HG02588 (cell line): ENCODE measurements around the gene KRTAP5-9.
"Not testable (repeated sequence)": the region's sequence is repeated elsewhere in the genome, so short reads cannot be mapped to it uniquely, and the experiment has no call there.

Experiments
- ATAC-seq: cut with Tn5 transposase; IDR thresholded peaks from one replicate; pipeline ENCODE4 v1.9.1; 2021; ENCODE audit warnings: mild to moderate bottlenecking, moderate library complexity; ENCODE audit not compliant: unreplicated experiment

Gene KRTAP5-9, protein sequence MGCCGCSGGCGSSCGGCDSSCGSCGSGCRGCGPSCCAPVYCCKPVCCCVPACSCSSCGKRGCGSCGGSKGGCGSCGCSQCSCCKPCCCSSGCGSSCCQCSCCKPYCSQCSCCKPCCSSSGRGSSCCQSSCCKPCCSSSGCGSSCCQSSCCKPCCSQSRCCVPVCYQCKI

DNA sequence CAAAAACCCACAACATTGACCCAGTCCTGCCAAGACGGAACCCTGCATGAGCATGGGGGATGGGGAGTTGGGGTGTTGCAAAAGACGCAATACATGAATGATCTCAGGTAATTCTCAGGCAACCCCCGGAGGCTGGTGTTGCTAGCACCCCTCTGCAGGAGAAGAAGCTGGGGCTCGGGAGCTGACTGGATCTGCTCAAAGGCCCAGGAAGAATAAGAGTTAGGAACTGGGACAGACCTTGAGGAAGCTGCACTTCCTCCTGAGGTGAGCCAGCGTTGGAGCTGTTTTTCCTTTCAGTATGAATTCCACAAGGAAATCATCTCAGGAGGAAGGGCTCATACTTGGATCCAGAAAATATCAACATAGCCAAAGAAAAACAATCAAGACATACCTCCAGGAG lies at the start of gene KRTAP5-9:
Gene KRTAP5-9, plus strand, starts transcription at position 301 of the 400 bp plus-strand sequence. CDS start 238 bp downstream, outside the sequence.
- no peak for ATAC-seq

DNA sequence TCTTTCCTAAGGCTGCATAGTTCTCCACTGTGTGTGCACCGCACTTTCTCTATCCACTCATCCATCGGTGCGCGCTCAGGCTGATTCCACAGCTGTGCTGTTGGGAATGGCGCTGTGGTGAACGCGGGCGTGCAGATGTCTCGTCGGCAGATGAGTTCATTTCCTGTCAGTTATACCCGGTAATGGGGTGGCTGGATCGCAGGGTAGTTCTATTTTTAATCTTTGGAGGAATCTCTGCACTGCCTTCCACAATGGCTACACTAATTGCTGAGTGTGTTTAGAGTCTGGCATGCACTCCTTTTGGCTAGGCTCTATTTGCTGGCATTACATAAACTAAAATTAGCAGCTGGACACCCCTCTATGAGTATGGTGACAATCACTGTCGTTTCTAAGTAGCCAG lies 49.1 kb upstream of the KRTAP5-9 start:
- ATAC-seq, result no peak

DNA sequence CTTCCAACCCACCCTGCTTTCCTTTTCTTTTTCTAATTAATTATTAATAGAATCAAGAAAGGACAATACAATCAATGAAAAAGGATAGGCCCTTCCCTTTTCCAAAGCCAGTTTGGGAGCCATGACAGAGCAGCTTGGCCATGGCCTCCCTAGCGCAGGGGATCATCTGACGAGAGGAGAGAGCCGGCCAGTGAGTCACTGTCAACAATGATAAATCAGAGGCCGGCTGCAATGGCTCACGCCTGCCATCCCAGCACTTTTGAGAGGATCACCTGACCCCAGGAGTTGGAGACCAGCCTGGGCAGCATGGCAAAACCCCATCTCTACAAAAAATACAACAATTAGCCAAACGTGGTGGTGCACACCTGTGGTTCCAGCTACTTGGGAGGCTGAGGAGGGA lies 48.7 kb upstream of the KRTAP5-9 start:
- ATAC-seq, result no peak

DNA sequence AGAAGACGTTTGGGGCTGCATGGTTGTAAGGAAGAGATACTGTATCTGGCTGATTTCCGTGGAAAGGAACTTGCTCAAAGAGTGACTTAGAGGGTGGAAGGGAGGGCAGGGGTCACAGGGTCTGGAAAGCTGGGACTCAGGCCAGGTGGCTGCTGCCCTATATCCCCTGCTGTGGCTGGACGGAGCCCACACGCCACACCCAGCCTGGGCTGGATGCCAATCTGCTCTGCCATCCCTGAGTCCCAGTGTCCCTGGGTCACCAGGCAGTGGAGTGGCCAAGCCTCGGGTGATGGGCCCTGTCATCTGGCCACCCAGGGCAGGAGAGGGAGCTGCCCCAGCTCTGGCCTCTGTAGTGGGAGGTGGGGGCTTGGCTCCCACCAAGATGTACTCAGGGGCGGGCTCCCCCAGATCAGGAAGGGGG lies 47.6 kb upstream of the KRTAP5-9 start:
- no peak for ATAC-seq

DNA sequence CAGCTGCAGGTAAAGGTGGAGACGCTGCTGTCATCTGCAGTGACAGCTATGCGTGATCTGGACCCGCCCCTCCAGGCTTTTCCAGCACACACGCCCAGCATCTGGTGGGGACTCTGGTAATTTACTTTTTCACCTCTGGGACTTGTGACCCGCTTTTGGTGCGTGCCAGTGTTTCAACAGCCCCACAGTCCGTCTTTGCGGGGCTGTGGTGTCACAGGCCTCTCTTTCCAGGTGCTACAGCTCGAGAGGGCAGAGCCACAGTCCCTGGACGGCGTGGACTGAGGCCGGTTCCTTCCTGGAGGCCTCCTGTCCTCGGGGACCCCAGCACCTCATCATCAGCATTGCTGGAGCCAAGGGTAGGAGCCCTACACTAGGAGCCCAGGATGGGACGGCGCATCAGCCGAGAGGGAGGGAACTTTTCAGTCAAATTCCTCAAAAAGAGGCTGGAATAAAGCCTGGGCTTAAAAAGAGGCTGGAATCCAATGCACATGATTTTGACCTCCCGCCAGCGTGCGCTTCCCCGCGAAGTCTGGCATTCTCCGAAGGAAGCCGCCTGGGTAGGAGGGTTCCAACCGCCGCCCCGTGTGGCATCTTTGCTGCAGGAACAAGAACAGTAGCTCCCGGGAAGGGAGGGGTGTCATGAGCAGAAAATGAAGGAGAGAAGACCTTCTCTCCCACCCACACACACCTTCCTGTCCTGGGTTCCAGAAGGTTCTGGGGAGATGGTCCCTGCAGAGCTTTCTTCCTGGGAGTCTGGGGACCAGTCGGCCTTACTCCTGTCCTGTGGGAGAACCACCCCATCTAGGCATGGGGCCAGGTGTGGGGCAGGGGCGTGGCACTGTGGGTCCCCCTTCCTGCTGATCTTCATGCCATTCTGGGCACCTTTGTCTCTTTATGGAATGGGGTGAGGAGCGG lies 46.9 kb upstream of the KRTAP5-9 start:
- ATAC-seq, result no peak

DNA sequence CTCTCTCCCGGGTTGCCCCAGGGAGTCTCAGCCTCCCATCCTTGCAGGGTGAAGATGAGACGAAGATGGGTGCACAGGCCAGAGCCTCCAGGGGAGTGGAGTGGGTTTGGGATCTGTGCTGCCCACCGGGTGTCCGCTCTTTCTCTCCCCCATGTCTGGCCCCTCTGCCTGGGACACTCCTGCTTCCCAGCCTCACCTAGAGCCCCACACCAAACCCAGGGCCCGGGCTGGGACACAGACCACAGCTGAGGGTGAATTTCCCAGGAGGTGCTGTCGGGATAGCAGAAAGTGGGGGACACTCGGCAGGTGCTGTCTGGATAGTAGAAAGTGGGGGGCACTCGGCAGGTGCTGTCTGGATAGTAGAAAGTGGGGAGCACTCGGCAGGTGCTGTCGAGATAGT lies 46.2 kb upstream of the KRTAP5-9 start:
- ATAC-seq, result no peak

DNA sequence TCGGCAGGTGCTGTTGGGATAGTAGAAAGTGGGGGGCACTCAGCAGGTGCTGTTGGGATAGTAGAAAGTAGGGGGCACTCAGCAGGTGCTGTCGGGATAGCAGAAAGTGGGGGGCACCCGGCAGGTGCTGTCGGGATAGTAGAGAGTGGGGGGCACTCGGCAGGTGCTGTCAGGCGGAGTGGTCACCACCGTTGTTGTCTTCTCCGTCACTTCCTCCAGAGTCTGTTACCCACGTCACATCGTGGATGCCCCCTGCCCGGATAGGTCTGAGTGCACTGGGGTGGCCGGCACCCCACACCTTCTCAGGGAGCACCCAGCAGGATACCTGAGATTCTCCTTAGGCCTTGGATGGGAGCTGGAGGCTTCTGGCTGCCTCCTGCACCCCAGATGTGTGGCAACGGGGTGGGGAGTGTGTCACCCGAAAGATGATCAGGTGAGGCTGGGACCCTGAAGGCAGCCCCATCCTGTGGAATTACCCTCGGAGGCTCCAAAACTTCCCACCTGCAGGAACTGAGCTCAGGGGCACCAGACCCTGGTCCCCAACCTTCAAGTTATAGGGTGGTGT lies 45.3 kb upstream of the KRTAP5-9 start:
- no peak for ATAC-seq

DNA sequence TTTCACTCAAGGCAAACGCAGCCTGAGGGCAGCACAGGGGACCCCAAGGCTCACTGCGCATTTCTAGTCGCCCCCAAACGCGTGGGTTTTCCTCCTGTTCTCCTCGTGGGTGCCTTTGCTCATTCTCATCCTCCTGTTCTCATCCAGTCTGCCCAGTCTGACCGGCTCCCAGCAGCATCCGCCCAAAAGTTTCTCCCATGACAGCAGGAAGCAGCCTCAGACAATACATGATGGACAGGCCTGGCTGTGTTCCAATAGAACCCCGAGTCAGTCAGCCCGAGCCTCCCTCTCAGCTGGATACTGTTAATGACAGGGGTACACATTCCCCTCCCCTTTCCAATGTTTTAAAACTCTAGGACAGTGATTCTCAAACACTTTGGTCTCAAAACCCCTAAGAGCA lies 43.7 kb upstream of the KRTAP5-9 start:
- no peak for ATAC-seq

DNA sequence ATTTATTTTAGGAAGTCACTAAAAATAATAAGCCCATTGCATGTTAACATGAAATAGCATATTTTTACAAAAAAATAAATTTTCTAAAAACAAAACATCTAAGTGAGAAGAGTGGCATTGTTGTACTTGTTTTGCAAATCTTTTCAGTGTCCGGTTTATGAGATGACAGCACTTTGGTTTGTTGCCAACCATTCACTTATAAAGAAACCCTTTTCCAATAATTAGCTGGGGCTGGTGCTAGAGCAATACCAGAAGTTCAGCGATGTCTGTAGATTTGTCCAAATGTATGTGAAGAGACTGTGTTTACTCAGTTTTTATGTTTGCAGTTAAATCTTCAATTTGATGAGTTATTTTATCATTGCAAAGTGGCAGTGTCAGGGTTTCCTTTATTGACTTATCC lies 43.2 kb upstream of the KRTAP5-9 start:
- ATAC-seq, result no peak

DNA sequence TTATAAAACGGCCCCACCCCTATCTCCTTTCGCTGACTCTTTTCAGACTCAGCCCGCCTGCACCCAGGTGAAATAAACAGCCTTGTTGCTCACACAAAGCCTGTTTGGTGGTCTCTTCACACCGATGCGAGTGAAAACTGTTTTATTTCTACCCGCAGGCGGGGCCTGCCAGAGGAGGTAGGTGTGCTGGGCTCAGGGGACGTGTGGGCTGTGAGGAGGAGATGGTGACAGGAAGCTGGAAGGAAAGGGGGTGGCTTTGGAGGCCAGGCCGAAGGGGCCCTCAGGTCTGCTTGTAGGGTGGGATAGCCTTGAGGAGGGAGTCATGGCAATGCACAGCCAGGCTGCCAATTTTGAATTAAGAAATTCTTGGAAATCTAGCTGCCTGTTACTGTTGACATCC lies 42.4 kb upstream of the KRTAP5-9 start:
- ATAC-seq, result no peak

DNA sequence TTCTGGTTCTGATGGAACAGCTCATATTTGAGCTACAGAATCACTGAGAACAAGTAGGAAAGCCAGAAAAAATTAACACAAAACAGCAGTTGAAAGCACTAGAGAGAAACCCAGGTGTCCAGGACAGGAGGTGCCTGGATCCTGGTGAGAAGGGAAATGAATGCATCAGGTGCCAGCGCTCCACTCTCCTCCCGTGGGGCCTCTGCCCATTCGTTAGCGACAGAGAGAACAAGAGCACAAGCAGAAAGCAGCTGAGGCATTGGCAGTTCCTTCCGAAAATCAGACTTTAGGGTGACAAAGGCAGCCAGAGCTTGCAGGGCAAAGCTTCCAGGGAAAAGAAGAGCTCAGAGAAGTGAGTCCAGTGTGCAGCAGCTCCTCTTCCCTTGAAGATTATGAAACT lies 41.1 kb upstream of the KRTAP5-9 start:
- ATAC-seq, result no peak

DNA sequence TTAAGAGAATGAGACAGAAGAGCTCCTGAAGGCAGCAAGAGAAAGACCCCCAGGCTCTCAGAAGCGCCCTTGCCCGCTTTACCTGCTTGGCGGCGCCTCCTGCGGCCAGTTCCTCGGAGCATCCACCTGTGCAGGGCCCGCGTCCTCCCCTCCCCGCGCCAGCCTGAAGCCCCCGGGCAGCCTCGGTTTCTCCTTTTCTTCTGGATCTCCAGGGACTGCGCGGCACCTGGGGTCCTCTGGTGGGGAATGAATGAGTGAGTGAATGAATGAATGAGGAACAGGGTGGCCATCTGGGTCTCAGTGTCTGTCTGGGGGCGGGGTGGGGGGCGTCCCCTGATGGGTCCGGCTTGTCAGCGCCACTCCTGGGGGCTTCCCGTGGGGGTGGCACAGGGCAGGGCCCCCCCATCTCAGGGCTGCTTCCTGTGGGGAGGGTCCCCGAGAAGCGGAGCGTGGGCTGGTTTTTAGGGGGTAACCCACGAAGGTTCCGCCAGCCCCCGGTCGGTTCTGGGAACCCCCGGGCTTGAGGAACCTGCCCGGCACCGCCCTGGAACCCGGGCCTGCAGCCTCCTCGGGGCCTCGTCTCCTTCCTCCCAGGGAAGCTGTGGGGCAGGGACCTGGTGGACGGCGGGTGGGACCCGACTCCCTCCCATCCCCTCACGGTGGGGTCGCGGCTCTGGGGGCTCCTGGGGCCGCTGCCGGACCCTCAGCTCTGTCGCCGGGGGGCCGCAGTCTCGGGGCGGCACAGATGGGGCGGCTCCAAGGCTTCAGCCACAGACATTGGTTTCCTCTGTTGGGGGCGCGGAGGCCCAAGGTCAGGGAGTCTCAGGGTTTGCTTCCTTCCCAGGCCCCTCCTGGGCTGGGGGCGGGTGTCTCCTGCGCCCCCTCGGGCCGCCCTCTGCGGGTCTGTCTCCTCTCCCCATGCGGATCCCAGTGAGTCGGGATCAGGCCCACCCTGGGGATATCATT lies 29.4 kb upstream of the KRTAP5-9 start:
- no peak for ATAC-seq

DNA sequence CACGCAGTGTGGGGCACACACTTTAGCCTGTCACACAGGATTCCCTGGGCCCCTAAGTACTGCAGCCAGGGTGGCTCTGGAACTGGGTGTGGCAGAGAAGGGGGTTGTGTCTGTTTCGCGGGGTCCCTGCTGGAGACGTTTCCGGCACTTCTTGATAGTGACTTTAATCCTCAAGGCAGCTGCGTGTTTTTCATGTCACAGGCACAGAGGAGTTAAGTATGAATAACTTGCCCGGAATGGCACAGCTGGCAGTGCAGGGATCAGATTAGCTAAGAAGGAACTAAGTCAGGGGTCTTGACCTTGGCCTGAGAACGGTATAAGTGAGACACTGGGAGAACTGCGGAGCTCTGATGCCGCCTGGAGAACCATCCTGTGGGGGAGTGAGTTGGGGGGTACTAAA lies 28.7 kb upstream of the KRTAP5-9 start:
- no peak for ATAC-seq

DNA sequence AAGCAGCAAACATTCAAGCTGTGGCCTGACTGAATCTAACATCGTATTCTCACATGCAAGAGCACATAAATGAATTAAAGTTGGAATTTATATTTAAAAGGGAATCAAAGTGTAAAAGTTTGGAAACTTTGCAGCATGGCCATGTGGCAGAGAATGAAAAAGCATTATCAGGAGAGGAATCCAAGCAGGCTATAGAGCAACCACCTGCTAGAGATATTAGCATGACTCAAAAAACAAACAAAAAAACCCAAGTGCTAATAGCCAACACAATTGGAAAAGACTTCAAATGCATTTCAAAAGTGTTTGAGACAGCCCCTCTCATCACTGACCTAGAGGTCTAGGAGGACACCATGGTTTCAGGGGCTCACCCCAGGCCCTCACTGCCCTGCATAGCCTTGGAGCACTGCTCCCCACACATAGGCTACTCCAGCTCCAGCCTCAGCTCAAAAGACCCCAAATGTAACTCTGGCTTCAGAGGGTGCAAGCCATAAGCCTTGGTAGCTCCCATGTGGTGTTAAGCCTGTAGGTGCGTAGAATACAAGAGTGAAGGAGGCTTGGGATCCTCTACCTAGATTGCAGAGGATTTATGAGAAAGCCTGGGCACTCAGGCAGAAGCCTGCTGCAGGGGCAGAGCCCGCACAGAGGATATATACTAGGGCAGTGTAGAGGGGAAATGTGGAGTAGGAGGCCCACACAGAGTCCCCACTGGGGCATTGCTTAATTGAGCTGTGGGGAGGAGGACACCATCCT lies 22.9 kb upstream of the KRTAP5-9 start:
- ATAC-seq, result no peak

DNA sequence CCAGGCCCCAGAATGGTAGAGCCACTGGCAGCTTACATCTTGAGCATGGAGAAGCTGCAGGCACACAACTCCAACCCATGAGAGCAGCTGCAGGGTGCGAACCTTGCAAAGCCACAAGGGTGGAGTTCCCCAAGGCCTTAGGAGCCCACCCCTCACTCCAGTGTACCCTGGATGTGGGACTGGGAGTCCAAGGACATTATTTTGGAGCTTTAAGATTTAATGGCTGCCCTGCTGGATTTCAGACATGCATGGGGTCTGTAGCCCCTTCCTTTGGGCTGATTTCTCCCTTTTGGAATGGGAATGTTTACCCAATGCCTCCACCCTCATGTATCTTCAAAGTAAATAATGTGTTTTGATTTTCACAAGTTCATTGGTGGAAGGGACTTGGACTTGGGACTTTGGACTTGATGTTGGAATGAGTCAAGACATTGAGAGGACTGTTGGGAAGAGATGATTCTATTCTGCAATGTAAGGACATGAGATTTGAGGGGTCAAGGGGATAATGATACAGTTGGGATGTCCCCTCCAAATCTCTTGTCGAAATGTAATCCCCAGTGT lies 22.2 kb upstream of the KRTAP5-9 start:
- ATAC-seq, result no peak

DNA sequence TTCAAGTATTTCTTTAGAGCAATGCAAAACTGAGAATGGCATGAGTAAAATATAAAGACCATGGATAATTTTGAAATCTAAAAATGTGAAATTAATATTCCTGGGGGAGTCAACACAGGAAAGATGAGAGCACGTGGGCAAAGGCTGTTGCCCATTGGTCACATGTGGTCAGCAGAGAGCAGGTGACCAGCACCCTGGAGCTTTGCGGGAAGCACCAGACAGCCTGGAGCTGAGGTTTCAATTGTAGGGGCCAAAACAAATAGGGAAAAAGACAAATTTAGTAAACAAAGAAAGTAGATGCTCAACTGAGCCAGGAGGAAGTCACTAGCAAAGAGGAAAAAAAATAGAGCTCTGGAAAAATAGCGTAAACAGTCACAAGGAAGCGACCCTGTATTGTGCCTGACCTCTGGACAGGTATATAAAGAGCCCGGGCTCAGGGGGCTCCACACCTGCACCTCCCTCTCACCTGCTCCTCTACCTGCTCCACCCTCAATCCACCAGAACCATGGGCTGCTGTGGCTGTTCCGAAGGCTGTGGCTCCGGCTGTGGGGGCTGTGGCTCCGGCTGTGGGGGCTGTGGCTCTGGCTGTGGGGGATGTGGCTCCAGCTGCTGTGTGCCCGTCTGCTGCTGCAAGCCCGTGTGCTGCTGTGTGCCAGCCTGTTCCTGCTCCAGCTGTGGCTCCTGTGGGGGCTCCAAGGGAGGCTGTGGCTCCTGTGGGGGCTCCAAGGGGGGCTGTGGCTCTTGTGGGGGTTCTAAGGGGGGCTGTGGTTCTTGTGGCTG lies 21.2 kb upstream of the KRTAP5-9 start, which contains the start of gene KRTAP5-7:
Gene KRTAP5-7, plus strand, starts transcription at position 472 of the 780 bp plus-strand sequence. Its CDS starts 34 bp downstream, at position 506.
- not testable (repeated sequence) for ATAC-seq

DNA sequence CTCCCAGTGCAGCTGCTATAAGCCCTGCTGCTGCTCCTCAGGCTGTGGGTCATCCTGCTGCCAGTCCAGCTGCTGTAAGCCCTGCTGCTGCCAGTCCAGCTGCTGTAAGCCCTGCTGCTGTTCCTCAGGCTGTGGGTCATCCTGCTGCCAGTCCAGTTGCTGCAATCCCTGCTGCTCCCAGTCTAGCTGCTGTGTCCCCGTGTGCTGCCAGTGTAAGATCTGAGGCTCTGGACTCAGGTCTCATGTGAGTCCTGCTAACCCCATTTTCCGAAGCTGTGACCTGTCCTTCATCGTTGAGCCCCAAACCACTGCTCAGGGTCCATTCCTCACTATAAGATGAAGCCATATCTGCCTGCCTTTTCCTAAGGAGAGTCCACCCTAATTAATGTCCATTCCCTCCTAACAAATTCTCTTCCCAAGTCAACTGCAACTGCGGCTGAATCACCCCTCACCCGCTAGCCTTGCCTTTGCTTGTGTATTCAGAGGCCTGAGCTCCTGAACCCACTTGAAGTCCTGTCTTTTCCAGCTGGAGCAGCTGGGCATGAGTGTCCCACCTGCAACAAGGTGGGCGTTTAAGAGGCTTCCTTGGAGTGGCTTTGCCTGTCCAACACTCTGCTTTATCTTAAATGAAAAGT lies 20.5 kb upstream of the KRTAP5-9 start:
- ATAC-seq, result no peak

DNA sequence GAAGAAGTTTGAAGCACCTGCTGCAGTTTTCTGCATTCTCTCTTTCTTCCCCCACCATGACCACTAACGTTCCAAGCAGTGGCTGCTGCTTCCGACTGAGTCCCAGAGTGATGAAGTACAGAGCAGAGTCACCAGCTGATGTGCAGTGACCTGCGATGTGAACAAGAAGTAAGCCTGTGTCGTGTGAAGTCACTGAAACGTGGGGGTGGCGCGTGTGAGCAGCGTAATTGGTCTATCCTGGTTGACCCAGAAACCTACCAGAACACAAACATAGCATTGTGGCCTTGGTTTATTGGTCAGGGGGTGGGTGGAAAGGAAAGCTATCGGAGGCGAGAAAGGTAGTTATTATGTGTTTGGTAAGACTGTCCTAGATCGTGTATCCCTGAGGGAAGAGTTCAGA lies 17.6 kb upstream of the KRTAP5-9 start:
- ATAC-seq, result no peak
